Calu3 (cell line): ENCODE results near the gene RFPL3. TPM values are rescaled to one million over a fixed set of nuclear protein-coding genes. Genes with fewer than 3 reads are reported as not detected.

Experiments
- BruUV-seq: library from RNA; stranded (reverse); fragments of 400-500 nt; replicated peaks from 2 replicates; lab custom pipeline; 2021; lab: Mats Ljungman, UMichigan
- CTCF ChIA-PET: fragments of 300-600 bp; sonication (Branson Sonifier 250); formaldehyde crosslinking; loops from one replicate; lab custom pipeline; 2022; ENCODE audit warnings: antibody characterized with exemption; lab: Charles Lee
- DNase-seq: peaks from one replicate; pipeline ENCODE4 v3.0.0; 2022
- H3K27ac Mint-ChIP-seq: one replicate; pipeline ENCODE4 v1.8.0; 2022; ENCODE audit warnings: mixed read lengths; ENCODE audit not compliant: unreplicated experiment
- H3K27me3 Mint-ChIP-seq: one replicate; pipeline ENCODE4 v1.8.0; 2022; ENCODE audit warnings: mixed read lengths; ENCODE audit not compliant: unreplicated experiment
- H3K36me3 Mint-ChIP-seq: one replicate; pipeline ENCODE4 v1.8.0; 2022; ENCODE audit warnings: mild to moderate bottlenecking, moderate library complexity, mixed read lengths; ENCODE audit not compliant: insufficient read depth, unreplicated experiment
- H3K4me1 Mint-ChIP-seq: one replicate; pipeline ENCODE4 v1.8.0; 2022; ENCODE audit warnings: mild to moderate bottlenecking, low read depth, mixed read lengths; ENCODE audit not compliant: unreplicated experiment
- H3K4me3 Mint-ChIP-seq: one replicate; pipeline ENCODE4 v1.8.0; 2022; ENCODE audit warnings: mild to moderate bottlenecking, low read depth, moderate library complexity, mixed read lengths; ENCODE audit not compliant: unreplicated experiment
- H3K9me3 Mint-ChIP-seq: one replicate; pipeline ENCODE4 v1.8.0; 2022; ENCODE audit warnings: low read depth, mixed read lengths; ENCODE audit not compliant: unreplicated experiment
- CTCF ChIP-seq: fragments of 200-600 bp; IDR thresholded peaks from one replicate; pipeline ENCODE4 v1.8.0; 2022; ENCODE audit warnings: antibody characterized with exemption; ENCODE audit not compliant: unreplicated experiment
- intact Hi-C: fragments of 100-400 bp; cut with micrococcal nuclease; formaldehyde crosslinking; loops from one replicate; pipeline ENCODE4 v1.10.0; 2022; ENCODE audit not compliant: unreplicated experiment
- total RNA-seq: library from RNA; stranded (reverse); gene quantifications from 2 replicates; pipeline ENCODE4 v1.2.3, GENCODE V29; 2022

RFPL3 gene
- total RNA-seq, 1 experiment from 2014 or later = not detected

- Mint-ChIP-seq H3K4me1 (no peaks in the 10 kb centered on the region), H3K27ac (no peak overlapping the region), H3K36me3 (peaks cover 40% of the 10 kb centered on the region), H3K4me3 (no peak overlapping the region), H3K27me3 (no peaks in the 10 kb centered on the region), H3K9me3 (no peaks in the 10 kb centered on the region)
- BruUV-seq = no TSS peak
- CTCF ChIA-PET = no interaction called here
- no peak for TF ChIP-seq CTCF
- no peak for DNase-seq
- intact Hi-C loops = no loop called here
Observed at GRCh38 chr22:32396255-32396654, 38.6 kb downstream of the RFPL3 start.

- DNase-seq = no peak
- intact Hi-C loops = no loop called here
- H3K4me3 Mint-ChIP-seq = no peak overlapping the region
- no peak for TF ChIP-seq CTCF
- no peaks in the 10 kb centered on the region for H3K4me1 Mint-ChIP-seq
- BruUV-seq = no TSS peak
- H3K27me3 Mint-ChIP-seq = no peaks in the 10 kb centered on the region
- H3K9me3 Mint-ChIP-seq = no peaks in the 10 kb centered on the region
- no peak overlapping the region for H3K27ac Mint-ChIP-seq
- CTCF ChIA-PET = no interaction called here
- peaks cover 40% of the 10 kb centered on the region for H3K36me3 Mint-ChIP-seq
Observed at GRCh38 chr22:32396746-32397145, 39.1 kb downstream of the RFPL3 start.

- H3K27ac Mint-ChIP-seq = no peak overlapping the region
- DNase-seq = no peak
- CTCF ChIA-PET = interaction anchor here (0.8 kb wide), 1 partner anchor 10 kb away, joined by 3 read pairs; no protein-coding TSS in a partner anchor
Observed at GRCh38 chr22:32401486-32401885, 43.8 kb downstream of the RFPL3 start.

GRCh38 chr22:32404021-32404420 is 46.4 kb downstream of the RFPL3 start:
- Mint-ChIP-seq H3K27ac (no peak overlapping the region), H3K27me3 (no peaks in the 10 kb centered on the region), H3K4me3 (no peak overlapping the region), H3K9me3 (no peaks in the 10 kb centered on the region), H3K4me1 (no peaks in the 10 kb centered on the region), H3K36me3 (peaks cover 47% of the 10 kb centered on the region)
- CTCF ChIA-PET = no interaction called here
- BruUV-seq = no TSS peak
- DNase-seq = no peak
- no peak for TF ChIP-seq CTCF
- intact Hi-C loops = no loop called here

More at GRCh38 chr22:32401486-32401885, 43.8 kb downstream of the RFPL3 start:
- Mint-ChIP-seq H3K4me1 (no peaks in the 10 kb centered on the region), H3K4me3 (no peak overlapping the region), H3K36me3 (peaks cover 30% of the 10 kb centered on the region), H3K27me3 (no peaks in the 10 kb centered on the region), H3K9me3 (no peaks in the 10 kb centered on the region)
- TF ChIP-seq CTCF = no peak
- intact Hi-C loops = no loop called here
- no TSS peak for BruUV-seq
